ENCODE measurements around the gene PRDM16. TPM values are rescaled to one million over a fixed set of nuclear protein-coding genes. Genes with fewer than 3 reads are reported as not detected.

The PRDM16 gene
- total RNA-seq, 1 experiment from 2014 or later, result 6.1 TPM

- TF ChIP-seq EGR1 (IDR thresholded peaks at IDR 0.05; ENCODE audit: low read depth) (no peak), JUND (IDR thresholded peaks at IDR 0.05) (no peak), POLR2AphosphoS5 (IDR thresholded peaks at IDR 0.05; ENCODE audit: low read depth, low read length) (no peak), RAD21 (IDR thresholded peaks at IDR 0.05; ENCODE audit: low read depth) (no peak), TCF7L2 (IDR thresholded peaks at IDR 0.05; ENCODE audit: borderline replicate concordance, extremely low read depth, insufficient read depth, insufficient read length) (no peak), CEBPB (IDR thresholded peaks at IDR 0.05; ENCODE audit: low read depth) (no peak), SP1 (IDR thresholded peaks at IDR 0.05; ENCODE audit: low read depth) (no peak), POLR2A (IDR thresholded peaks at IDR 0.05; ENCODE audit: borderline replicate concordance, extremely low read depth, insufficient read depth, insufficient read length) (no peak), SIN3A (IDR thresholded peaks at IDR 0.05; ENCODE audit: low read depth) (no peak), SRF (IDR thresholded peaks at IDR 0.05; ENCODE audit: low read depth) (no peak), CTCF (IDR thresholded peaks at IDR 0.05 in 2 of 3, conservative IDR thresholded peaks at IDR 0.05 in 1 of 3; ENCODE audit: borderline replicate concordance in 1 of 3, insufficient read depth in 1 of 3, low read depth in 2 of 3, low read length in 2 of 3) (no peak), ZFX (IDR thresholded peaks at IDR 0.05) (no peak)
- TF ChIP-seq, protein P1, sequence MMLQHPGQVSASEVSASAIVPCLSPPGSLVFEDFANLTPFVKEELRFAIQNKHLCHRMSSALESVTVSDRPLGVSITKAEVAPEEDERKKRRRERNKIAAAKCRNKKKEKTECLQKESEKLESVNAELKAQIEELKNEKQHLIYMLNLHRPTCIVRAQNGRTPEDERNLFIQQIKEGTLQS (IDR thresholded peaks at IDR 0.05), result no peak
- TF ChIP-seq, protein P2, sequence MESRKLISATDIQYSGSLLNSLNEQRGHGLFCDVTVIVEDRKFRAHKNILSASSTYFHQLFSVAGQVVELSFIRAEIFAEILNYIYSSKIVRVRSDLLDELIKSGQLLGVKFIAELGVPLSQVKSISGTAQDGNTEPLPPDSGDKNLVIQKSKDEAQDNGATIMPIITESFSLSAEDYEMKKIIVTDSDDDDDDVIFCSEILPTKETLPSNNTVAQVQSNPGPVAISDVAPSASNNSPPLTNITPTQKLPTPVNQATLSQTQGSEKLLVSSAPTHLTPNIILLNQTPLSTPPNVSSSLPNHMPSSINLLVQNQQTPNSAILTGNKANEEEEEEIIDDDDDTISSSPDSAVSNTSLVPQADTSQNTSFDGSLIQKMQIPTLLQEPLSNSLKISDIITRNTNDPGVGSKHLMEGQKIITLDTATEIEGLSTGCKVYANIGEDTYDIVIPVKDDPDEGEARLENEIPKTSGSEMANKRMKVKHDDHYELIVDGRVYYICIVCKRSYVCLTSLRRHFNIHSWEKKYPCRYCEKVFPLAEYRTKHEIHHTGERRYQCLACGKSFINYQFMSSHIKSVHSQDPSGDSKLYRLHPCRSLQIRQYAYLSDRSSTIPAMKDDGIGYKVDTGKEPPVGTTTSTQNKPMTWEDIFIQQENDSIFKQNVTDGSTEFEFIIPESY (IDR thresholded peaks at IDR 0.05; ENCODE audit: extremely low read depth, insufficient replicate concordance, low read length), result no peak
- ATAC-seq (no peak), DNase-seq (ENCODE audit: low read depth, low spot score) (no peak)
- ChIA-PET POLR2A (no interaction called here), RAD21 (ENCODE audit: low non-redundant PET in 1 of 2, low total read pairs in 2 of 2, uncharacterized antibody in 2 of 2, unreplicated experiment in 2 of 2) (no interaction called here), CTCF (no interaction called here)
- intact Hi-C loops (cut with micrococcal nuclease), result no loop called here
- Histone ChIP-seq H3K4me2 (ENCODE audit: low read length) (no peak overlapping the region), H3K27ac (ENCODE audit: low read depth, low read length) (no peak overlapping the region), H3K9ac (ENCODE audit: low read length) (no peak overlapping the region), H3K9me3 (ENCODE audit: control insufficient read depth in 1 of 2, insufficient read depth in 1 of 2, low read depth in 1 of 2, low read length in 2 of 2) (no peaks in the 10 kb centered on the region), H3K4me3 (replicated peaks in 1 of 2; ENCODE audit: low read depth in 1 of 2, low read length in 2 of 2) (no peak overlapping the region), H4K20me1 (ENCODE audit: insufficient read depth) (no peaks in the 10 kb centered on the region), H3K27me3 (ENCODE audit: insufficient read depth, low read length) (no peaks in the 10 kb centered on the region), H3K9me2 (ENCODE audit: insufficient read depth) (no peaks in the 10 kb centered on the region), H3K4me1 (ENCODE audit: control insufficient read depth in 1 of 2, insufficient read depth in 2 of 2, low read length in 2 of 2) (no peaks in the 10 kb centered on the region), H3K79me2 (ENCODE audit: insufficient read depth, low read length) (no peaks in the 10 kb centered on the region), H2AFZ (ENCODE audit: low read depth, low read length, poor library complexity, severe bottlenecking) (no peak overlapping the region), H3K36me3 (ENCODE audit: control insufficient read depth in 1 of 2, insufficient read depth in 2 of 2, low read length in 2 of 2) (no peaks in the 10 kb centered on the region)
- BruUV-seq (replicated peaks), result no TSS peak
Observed at GRCh38 chr1:3251099-3251806, 182.2 kb downstream of the PRDM16 start.
